Epidermal melanocyte (primary cell): ENCODE measurements around the gene GRIN2D.

Experiments
- DNase-seq: peaks from one replicate; pipeline ENCODE4 v3.0.0; 2011; ENCODE audit warnings: low spot score; ENCODE audit not compliant: insufficient read length

Gene GRIN2D

DNA sequence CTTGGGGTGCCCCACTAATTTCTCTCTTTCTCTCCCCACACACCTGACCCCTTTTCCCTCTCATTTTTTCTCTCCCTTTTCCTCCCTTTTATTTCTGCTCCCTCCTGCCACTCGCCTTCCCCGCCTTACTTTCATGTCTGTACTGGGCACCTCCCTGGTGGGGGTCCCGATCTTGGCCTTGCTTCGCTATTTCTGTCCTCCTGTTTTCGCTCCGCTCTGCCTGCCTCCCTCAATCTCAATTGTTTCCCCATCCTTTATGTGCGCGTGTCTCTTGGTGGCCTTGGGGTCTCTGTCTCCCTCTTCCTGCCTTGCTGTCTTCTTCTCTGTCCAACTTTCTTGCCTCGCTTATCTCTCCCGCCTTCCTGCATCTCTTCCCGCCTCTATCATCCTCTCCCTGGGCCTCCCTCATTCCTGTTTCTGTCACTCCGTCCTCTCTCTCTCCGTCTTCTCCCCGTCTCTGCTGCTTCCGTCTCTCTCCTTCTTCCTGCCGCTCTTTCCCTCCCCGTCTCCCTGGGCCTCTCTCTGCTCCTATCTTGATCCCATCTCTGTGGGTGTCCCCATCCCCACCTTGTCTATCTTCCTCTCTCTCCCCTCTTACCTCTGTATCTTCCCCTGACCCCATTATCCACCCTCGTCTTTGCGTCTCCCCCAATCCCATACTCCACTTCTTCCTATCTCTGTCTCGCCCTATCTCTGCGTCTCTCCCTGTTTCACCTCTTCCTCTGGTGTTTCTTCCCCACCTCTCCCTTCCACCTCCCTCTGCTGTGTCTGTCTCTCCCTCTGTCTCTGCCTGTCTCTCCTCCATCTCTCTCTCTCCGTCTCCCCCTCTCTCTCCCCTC lies 4.0 kb downstream of the GRIN2D start:
- DNase-seq = no peak

- DNase-seq = no peak
These were observed 4.6 kb downstream of the GRIN2D start for GRCh38 chr19:48398102-48398374.

DNA sequence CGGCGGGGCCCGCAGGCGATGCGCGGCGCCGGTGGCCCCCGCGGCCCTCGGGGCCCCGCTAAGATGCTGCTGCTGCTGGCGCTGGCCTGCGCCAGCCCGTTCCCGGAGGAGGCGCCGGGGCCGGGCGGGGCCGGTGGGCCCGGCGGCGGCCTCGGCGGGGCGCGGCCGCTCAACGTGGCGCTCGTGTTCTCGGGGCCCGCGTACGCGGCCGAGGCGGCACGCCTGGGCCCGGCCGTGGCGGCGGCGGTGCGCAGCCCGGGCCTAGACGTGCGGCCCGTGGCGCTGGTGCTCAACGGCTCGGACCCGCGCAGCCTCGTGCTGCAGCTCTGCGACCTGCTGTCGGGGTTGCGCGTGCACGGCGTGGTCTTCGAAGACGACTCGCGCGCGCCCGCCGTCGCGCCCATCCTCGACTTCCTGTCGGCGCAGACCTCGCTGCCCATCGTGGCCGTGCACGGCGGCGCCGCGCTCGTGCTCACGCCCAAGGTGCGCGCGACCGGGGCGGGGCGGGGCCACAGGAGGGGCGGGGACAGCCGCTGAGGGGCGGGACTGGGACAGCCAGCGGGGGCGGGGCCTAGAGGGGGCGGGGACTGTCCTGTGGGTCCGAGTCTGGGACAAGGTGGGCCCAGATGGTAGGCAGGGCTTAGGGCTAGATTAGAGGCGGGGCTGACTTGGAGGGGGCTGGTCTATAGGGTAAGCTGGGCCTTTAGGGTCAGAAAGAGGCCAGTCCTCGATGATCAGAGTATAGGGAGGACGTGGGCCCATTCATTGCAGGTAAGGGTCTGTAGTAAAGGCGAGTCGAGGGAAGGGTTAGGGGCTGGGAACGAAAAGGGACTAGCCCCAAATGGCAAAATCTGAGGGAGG lies 5.1 kb downstream of the GRIN2D start:
- peak; percentile 68 for DNase-seq

GRCh38 chr19:48400018-48400742 lies 6.7 kb downstream of the GRIN2D start:
- DNase-seq = peak; percentile 66

GRCh38 chr19:48401287-48401686 lies 7.8 kb downstream of the GRIN2D start:
- no peak for DNase-seq

GRCh38 chr19:48403606-48404005 lies 10.1 kb downstream of the GRIN2D start:
- peak; percentile 95 for DNase-seq

DNA sequence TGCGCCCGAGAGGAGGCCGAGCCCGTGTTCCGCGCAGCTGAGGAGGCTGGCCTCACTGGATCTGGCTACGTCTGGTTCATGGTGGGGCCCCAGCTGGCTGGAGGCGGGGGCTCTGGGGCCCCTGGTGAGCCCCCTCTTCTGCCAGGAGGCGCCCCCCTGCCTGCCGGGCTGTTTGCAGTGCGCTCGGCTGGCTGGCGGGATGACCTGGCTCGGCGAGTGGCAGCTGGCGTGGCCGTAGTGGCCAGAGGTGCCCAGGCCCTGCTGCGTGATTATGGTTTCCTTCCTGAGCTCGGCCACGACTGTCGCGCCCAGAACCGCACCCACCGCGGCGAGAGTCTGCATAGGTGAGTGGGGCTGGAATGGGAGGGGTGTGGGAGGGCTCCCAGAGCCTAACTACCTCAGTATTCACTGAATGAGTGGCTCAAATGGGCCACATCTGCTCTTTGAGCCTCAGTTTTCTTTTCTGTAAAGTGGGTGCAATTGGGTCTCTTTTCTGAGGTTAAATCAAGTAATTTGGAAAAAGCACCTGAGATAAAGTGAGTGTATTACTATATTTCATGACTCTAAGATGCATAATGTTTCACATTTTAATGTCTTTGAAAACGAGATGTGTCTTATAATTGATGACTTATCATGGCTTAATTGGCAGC lies 11.7 kb downstream of the GRIN2D start:
- DNase-seq = no peak

DNA sequence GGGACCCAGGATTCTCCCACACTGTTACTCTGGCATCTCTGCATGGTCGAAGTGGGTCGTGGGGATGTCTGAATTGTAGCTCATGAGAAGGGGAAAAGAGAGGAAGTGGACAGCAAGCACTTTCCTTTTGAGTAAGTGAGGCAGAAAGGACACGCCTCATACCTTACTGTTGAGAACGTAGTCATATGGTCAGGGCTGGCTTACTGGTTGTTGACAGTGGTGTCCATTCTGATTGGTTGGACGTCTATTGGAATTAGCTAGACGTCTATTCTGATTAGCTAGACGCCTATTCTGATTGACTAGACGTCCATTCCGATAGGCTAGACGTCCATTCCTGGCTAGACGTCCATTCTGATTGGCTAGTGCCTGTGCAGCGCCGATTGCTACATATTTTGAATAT lies 12.4 kb downstream of the GRIN2D start:
- DNase-seq = no peak

DNA sequence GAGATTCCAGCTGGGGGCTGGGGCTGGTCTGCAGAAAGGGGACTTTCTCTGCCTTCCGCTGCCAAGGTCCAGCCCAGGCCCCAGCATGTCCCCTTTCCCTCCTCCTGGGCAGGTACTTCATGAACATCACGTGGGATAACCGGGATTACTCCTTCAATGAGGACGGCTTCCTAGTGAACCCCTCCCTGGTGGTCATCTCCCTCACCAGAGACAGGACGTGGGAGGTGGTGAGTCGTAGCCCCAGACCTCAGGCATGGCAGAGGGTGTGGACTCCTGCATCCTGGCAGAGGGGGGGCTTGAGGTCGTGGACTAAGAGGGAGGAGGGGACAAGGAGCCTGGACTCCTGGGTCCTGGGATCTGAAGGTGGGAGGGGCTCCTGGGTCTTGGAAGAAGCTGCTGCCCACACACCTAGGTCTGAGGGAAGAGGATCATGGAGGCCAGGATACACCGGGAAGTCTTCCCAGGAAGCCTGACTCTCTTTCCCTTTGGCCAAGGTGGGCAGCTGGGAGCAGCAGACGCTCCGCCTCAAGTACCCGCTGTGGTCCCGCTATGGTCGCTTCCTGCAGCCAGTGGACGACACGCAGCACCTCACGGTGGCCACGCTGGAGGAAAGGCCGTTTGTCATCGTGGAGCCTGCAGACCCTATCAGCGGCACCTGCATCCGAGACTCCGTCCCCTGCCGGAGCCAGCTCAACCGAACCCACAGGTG lies 20.6 kb downstream of the GRIN2D start:
- no peak for DNase-seq

DNA sequence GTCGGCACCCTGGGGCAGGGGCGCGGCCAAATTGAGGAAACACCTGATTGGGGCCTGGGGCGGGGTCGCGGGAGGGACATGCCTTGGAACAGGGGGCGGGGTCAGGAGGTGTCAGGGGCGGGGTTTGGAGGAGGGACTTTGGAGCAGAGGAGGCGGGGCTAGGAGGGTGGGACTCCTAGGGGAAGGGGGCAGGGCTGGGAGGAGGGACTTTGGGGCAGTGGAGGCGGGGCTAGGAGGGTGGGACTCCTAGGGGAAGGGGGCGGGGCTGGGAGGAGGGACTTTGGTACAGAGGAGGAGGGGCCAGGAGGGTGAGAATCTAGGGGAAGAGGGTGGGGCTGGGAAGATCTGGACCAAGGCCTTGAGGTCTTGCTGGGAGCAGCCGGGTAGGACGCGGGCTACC lies 21.9 kb downstream of the GRIN2D start:
- no peak for DNase-seq

DNA sequence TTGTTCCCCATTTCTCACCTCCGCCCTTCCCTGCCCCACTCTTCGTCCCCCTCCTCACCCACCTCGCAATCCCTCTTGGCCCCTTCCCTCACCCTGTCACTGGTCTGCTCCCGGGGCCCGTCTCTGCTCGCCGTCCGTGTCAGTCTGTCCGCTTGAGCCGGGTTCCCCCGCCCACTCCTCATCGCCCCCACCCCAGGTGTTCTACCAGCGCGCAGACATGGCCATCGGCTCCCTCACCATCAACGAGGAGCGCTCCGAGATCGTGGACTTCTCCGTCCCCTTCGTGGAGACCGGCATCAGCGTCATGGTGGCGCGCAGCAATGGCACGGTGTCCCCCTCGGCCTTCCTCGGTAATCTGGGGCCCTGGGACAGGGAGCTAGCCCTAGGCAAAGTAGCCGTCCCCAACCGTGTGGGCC lies 22.3 kb downstream of the GRIN2D start:
- no peak for DNase-seq

DNA sequence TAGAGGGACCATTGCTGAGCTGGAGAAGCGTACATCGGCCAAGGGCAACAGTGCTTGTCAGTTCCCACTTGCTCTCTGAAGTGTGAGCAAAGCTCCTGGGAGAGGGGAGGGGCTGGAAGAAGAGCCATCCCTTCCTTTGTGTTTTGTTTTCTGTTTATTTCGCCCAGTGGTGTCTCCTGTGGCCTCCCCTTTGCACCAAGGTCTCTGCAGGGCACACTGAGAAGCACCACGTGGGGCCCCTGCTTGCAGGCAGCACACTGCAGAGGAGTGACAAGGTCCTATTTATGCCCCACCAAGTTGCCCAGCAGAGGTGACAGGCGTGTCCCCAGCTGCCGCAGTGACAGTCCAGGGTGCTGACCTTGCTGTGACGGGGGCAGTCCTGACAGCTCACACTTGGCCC lies 24.0 kb downstream of the GRIN2D start:
- DNase-seq = no peak

DNA sequence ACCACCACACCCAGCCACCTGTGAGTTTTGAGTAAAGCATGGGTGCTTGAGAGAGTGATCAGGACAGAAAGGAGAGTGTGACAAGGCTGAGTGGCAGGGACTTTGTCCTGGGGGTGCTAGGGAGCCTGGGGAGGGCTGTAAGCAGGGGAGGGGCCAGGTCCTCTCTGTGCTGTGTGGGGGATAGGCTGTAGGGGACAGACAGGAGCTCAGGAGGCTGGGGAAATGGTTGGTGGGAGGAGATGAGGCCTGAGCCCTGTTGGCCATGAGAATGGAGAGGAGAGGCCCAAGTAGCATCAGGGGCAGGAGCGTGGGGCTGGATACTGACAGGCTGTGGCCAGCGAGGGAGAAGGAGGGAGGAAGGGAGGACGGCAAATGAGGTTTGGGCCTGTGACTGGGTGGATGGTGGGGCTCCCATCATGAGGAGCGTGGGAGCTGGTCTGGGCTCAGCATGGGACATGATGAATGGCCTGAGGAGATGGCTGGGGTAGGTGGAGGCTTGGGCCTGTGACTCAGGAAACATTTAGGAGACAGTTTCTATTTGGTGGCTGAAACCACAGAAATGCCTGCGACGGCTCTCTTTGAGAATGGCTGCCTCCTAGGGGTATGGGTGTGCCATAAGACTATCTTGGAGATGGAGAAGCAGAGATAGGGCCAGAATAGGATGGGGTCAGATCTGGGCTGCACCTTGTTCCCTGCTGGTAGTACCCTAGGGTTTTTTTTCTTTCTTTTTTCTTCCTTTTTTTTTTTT lies 25.0 kb downstream of the GRIN2D start:
- no peak for DNase-seq

- no peak for DNase-seq
These were observed 25.9 kb downstream of the GRIN2D start for GRCh38 chr19:48419158-48419920.

DNA sequence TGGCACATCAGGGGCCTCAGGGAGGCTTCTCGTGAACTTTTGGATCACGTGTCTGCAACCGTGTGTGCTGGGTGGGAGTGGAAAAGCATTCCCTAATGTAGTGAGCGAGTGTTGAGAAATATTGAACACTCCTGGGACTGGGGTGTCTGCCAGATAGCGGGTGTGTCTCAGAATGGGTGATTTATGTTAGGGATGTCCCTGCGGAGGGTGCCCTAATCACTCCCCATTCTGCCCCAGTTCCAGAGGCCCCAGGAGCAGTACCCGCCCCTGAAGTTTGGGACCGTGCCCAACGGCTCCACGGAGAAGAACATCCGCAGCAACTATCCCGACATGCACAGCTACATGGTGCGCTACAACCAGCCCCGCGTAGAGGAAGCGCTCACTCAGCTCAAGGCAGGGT lies 28.1 kb downstream of the GRIN2D start:
- DNase-seq = no peak

- no peak for DNase-seq
These were observed 31.3 kb downstream of the GRIN2D start for GRCh38 chr19:48424694-48425219.

GRCh38 chr19:48428670-48429069 lies 35.2 kb downstream of the GRIN2D start:
- DNase-seq = no peak

- no peak for DNase-seq
These were observed 39.9 kb downstream of the GRIN2D start for GRCh38 chr19:48433337-48433736.

GRCh38 chr19:48436586-48436985 lies 43.1 kb downstream of the GRIN2D start:
- no peak for DNase-seq
